Osteoblast (primary cell): Measurements from ENCODE around the gene ZDHHC14. TPM values are rescaled to one million over a fixed set of nuclear protein-coding genes. Genes with fewer than 3 reads are reported as not detected.
A peak's percentile ranks its signal among the peaks of the same experiment; 100 is the strongest.

Source experiments
- DNase-seq: peaks from one replicate; pipeline ENCODE4 v3.0.0; 2011; ENCODE audit warnings: low spot score, mixed read lengths; ENCODE audit not compliant: insufficient read length; ENCODE audit errors: missing footprints
- H2AFZ ChIP-seq: 2 replicates; pipeline ENCODE4 v1.6.0; 2011; ENCODE audit warnings: mild to moderate bottlenecking, low read length
- H3K27ac ChIP-seq: 2 replicates; pipeline ENCODE4 v1.5.1; 2011; ENCODE audit warnings: mild to moderate bottlenecking, low read depth, low read length, moderate library complexity
- H3K27me3 ChIP-seq: 2 replicates; pipeline ENCODE4 v1.6.0; 2012; ENCODE audit warnings: mild to moderate bottlenecking, control low read depth, inconsistent platforms, low read length, moderate library complexity; ENCODE audit not compliant: insufficient read depth
- H3K36me3 ChIP-seq: 2 replicates; pipeline ENCODE4 v1.5.1; 2011; ENCODE audit warnings: mild to moderate bottlenecking, low read length, control low read depth, moderate library complexity; ENCODE audit not compliant: insufficient read depth
- H3K4me1 ChIP-seq: 2 replicates; pipeline ENCODE4 v1.5.1; 2011; ENCODE audit warnings: mild to moderate bottlenecking, low read length, control low read depth, moderate library complexity; ENCODE audit not compliant: insufficient read depth
- H3K4me2 ChIP-seq: 2 replicates; pipeline ENCODE4 v1.6.0; 2011; ENCODE audit warnings: mild to moderate bottlenecking, low read length; ENCODE audit not compliant: insufficient read depth
- H3K4me3 ChIP-seq: fragments of 200-600 bp; sonication (generic); 3 replicates; pipeline ENCODE4 v1.5.1; 2012; ENCODE audit warnings: mild to moderate bottlenecking, low read length, inconsistent platforms; ENCODE audit not compliant: insufficient read depth
- H3K79me2 ChIP-seq: 2 replicates; pipeline ENCODE4 v1.6.0; 2012; ENCODE audit warnings: mild to moderate bottlenecking, low read length, control low read depth, inconsistent platforms; ENCODE audit not compliant: insufficient read depth
- H3K9me3 ChIP-seq: 2 replicates; pipeline ENCODE4 v1.5.1; 2011; ENCODE audit warnings: low read depth, low read length, control low read depth
- H4K20me1 ChIP-seq: 2 replicates; pipeline ENCODE4 v1.6.0; 2012; ENCODE audit warnings: mild to moderate bottlenecking, low read length, control low read depth; ENCODE audit not compliant: insufficient read depth
- CTCF ChIP-seq: IDR thresholded peaks from 2 replicates; pipeline ENCODE4 v1.5.1; 2011; ENCODE audit warnings: mild to moderate bottlenecking, low read depth, low read length, moderate library complexity; ENCODE audit errors: extremely low read depth
- total RNA-seq: library from RNA; depleted of rRNA; stranded (reverse); fragments of >200 nt; gene quantifications from 2 replicates; pipeline ENCODE4 v1.2.3, GENCODE V29; 2012

The ZDHHC14 gene
- total RNA-seq, 1 donor = 1.4 TPM

- Histone ChIP-seq H3K79me2 (no peaks in the 10 kb centered on the region), H3K4me2 (no peak overlapping the region)
- no peak for DNase-seq
Observed at GRCh38 chr6:157596461-157596860, 215.5 kb downstream of the ZDHHC14 start.

GRCh38 chr6:157596886-157597285 lies 215.9 kb downstream of the ZDHHC14 start:
- H2AFZ ChIP-seq = peak overlapping the region; percentile 18

More at GRCh38 chr6:157596461-157596860, 215.5 kb downstream of the ZDHHC14 start:
- no peak overlapping the region for H3K27ac ChIP-seq
- no peaks in the 10 kb centered on the region for H4K20me1 ChIP-seq
- no peak overlapping the region for H3K4me3 ChIP-seq
- H3K36me3 ChIP-seq = no peaks in the 10 kb centered on the region
- no peaks in the 10 kb centered on the region for H3K4me1 ChIP-seq
- H3K9me3 ChIP-seq = no peaks in the 10 kb centered on the region
- TF ChIP-seq CTCF = no peak
- H3K27me3 ChIP-seq = no peaks in the 10 kb centered on the region
- no peak overlapping the region for H2AFZ ChIP-seq

GRCh38 chr6:157597461-157598312 lies 216.7 kb downstream of the ZDHHC14 start:
- no peak overlapping the region for H3K27ac ChIP-seq
- H3K36me3 ChIP-seq = no peaks in the 10 kb centered on the region
- peak; percentile 55 for TF ChIP-seq CTCF
- no peaks in the 10 kb centered on the region for H3K79me2 ChIP-seq
- no peaks in the 10 kb centered on the region for H3K9me3 ChIP-seq
- H3K4me1 ChIP-seq = no peaks in the 10 kb centered on the region
- H2AFZ ChIP-seq = no peak overlapping the region
- peak; percentile 91 for DNase-seq
- H3K4me2 ChIP-seq = no peak overlapping the region
- H3K4me3 ChIP-seq = no peak overlapping the region
- H3K27me3 ChIP-seq = no peaks in the 10 kb centered on the region
- H4K20me1 ChIP-seq = no peaks in the 10 kb centered on the region

More at GRCh38 chr6:157596886-157597285, 215.9 kb downstream of the ZDHHC14 start:
- Histone ChIP-seq H3K4me3 (no peak overlapping the region), H4K20me1 (no peaks in the 10 kb centered on the region), H3K36me3 (no peaks in the 10 kb centered on the region), H3K4me1 (no peaks in the 10 kb centered on the region), H3K4me2 (no peak overlapping the region), H3K27me3 (no peaks in the 10 kb centered on the region), H3K9me3 (no peaks in the 10 kb centered on the region), H3K27ac (no peak overlapping the region), H3K79me2 (no peaks in the 10 kb centered on the region)
- TF ChIP-seq CTCF = no peak
- DNase-seq = no peak

- H3K27me3 ChIP-seq = no peaks in the 10 kb centered on the region
- no peak for DNase-seq
- no peak overlapping the region for H3K4me3 ChIP-seq
- H3K4me2 ChIP-seq = no peak overlapping the region
- H3K36me3 ChIP-seq = no peaks in the 10 kb centered on the region
- H2AFZ ChIP-seq = no peak overlapping the region
- H3K79me2 ChIP-seq = no peaks in the 10 kb centered on the region
- no peaks in the 10 kb centered on the region for H3K9me3 ChIP-seq
- no peaks in the 10 kb centered on the region for H3K4me1 ChIP-seq
- no peaks in the 10 kb centered on the region for H4K20me1 ChIP-seq
- TF ChIP-seq CTCF = no peak
- H3K27ac ChIP-seq = no peak overlapping the region
Observed at GRCh38 chr6:157599191-157599590, 218.2 kb downstream of the ZDHHC14 start.
